ENCODE results near the gene DENND1C. TPM values are rescaled to one million over a fixed set of nuclear protein-coding genes. Genes with fewer than 3 reads are reported as not detected.
A peak's percentile ranks its signal among the peaks of the same experiment; 100 is the strongest.

Gene DENND1C
- total RNA-seq, 4 donors from 2014 or later = 0.27 to 1.2 (median 0.29) TPM; not detected in 1

DNA sequence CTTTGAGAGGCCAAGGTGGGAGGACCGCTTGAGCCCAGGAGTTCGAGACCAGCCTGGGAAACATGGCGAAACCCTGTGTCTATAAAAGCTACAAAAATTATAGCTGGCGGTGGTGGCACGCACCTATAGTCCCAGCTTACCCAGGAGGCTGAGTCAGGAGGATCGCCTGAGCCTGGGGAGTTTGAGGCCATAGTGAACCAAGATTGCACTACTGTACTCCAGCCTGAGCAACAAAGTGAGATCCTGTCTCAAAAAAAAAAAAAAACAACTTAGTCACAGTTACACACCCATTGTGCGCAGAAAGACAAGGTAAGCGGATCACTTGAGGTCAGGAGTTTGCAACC is 728 bp upstream of the DENND1C start:
- Histone ChIP-seq H3K36me3 (no peaks in the 10 kb centered on the region), H3K27ac (no peak overlapping the region), H3K4me3 (no peak overlapping the region), H3K27me3 (peaks cover under 1 to 14% (median 14%) of the 10 kb centered on the region in 3 donors), H3K9me3 (no peaks in the 10 kb centered on the region), H3K4me1 (no peaks in the 10 kb centered on the region)
- DNase-seq = no peak
- intact Hi-C loops (cut with DNase I; ENCODE audit: low total_unique reads) (no loop called here), in situ Hi-C loops (cut with MboI; ENCODE audit: low sequenced_read_pairs in 4 of 4) (no loop called here)
- no peak for TF ChIP-seq POLR2A (IDR thresholded peaks at IDR 0.05)
- TF ChIP-seq, protein P1, sequence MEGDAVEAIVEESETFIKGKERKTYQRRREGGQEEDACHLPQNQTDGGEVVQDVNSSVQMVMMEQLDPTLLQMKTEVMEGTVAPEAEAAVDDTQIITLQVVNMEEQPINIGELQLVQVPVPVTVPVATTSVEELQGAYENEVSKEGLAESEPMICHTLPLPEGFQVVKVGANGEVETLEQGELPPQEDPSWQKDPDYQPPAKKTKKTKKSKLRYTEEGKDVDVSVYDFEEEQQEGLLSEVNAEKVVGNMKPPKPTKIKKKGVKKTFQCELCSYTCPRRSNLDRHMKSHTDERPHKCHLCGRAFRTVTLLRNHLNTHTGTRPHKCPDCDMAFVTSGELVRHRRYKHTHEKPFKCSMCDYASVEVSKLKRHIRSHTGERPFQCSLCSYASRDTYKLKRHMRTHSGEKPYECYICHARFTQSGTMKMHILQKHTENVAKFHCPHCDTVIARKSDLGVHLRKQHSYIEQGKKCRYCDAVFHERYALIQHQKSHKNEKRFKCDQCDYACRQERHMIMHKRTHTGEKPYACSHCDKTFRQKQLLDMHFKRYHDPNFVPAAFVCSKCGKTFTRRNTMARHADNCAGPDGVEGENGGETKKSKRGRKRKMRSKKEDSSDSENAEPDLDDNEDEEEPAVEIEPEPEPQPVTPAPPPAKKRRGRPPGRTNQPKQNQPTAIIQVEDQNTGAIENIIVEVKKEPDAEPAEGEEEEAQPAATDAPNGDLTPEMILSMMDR (IDR thresholded peaks at IDR 0.05 in 4 of 5, conservative IDR thresholded peaks at IDR 0.05 in 1 of 5) = no peak
- ATAC-seq = no peak

GRCh38 chr19:6480848-6481415 is 655 bp downstream of the DENND1C start:
- no peak for ATAC-seq
- TF ChIP-seq POLR2A (IDR thresholded peaks at IDR 0.05) = no peak
- TF ChIP-seq, protein P1 (IDR thresholded peaks at IDR 0.05 in 4 of 5, conservative IDR thresholded peaks at IDR 0.05 in 1 of 5) = no peak
- Histone ChIP-seq H3K4me1 (no peaks in the 10 kb centered on the region), H3K4me3 (peak overlapping the region in 2 of 4 donors; percentile 13 to 28), H3K36me3 (no peaks in the 10 kb centered on the region), H3K27ac (no peak overlapping the region), H3K9me3 (no peaks in the 10 kb centered on the region), H3K27me3 (peaks cover 14 to 28% (median 28%) of the 10 kb centered on the region in 3 donors)
- in situ Hi-C loops (cut with MboI; ENCODE audit: low sequenced_read_pairs in 4 of 4) (no loop called here), intact Hi-C loops (cut with DNase I; ENCODE audit: low total_unique reads) (no loop called here)
- DNase-seq = no peak

- Histone ChIP-seq H3K4me1 (no peaks in the 10 kb centered on the region), H3K27ac (no peak overlapping the region), H3K27me3 (peaks cover 22 to 38% (median 38%) of the 10 kb centered on the region in 3 donors), H3K4me3 (no peak overlapping the region), H3K36me3 (no peaks in the 10 kb centered on the region), H3K9me3 (no peaks in the 10 kb centered on the region)
- in situ Hi-C loops (cut with MboI; ENCODE audit: low sequenced_read_pairs in 4 of 4) = no loop called here
- TF ChIP-seq, protein P1 (IDR thresholded peaks at IDR 0.05 in 4 of 5, conservative IDR thresholded peaks at IDR 0.05 in 1 of 5) = no peak
- no peak for TF ChIP-seq POLR2A (IDR thresholded peaks at IDR 0.05)
- ATAC-seq (no peak), DNase-seq (no peak)
- intact Hi-C loops (cut with DNase I; ENCODE audit: low total_unique reads) = no loop called here
Observed at GRCh38 chr19:6479836-6480398, 1.7 kb downstream of the DENND1C start.

DNA sequence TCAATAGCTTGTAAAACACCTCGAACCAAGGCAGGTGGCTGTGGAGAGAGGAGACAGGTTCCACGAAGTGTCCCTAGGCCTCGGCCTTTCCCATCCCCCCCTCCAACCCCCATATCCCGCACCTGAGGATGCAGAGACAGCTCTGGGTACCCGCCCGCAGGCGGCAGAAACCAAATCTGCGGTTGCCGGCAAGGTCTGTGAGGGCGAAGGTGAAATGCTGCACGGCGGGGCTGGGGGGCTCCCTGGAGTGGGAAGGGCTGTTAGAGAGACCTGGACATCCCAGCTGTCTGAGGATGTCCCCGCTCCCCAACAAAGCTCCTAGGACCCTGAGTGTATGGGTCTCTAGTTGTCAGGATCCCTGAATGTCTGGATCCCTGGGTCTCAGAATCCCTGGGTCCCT is 2.8 kb downstream of the DENND1C start:
- H3K36me3 ChIP-seq = no peaks in the 10 kb centered on the region
- DNase-seq (no peak), ATAC-seq (no peak)
- TF ChIP-seq POLR2A (IDR thresholded peaks at IDR 0.05) = no peak
- TF ChIP-seq, protein P1 (IDR thresholded peaks at IDR 0.05 in 4 of 5, conservative IDR thresholded peaks at IDR 0.05 in 1 of 5) = no peak
- intact Hi-C loops (cut with DNase I; ENCODE audit: low total_unique reads) = no loop called here
- no peak overlapping the region for H3K4me3 ChIP-seq
- no peak overlapping the region for H3K27ac ChIP-seq
- H3K27me3 ChIP-seq = peaks cover 29 to 46% (median 44%) of the 10 kb centered on the region in 3 donors
- in situ Hi-C loops (cut with MboI; ENCODE audit: low sequenced_read_pairs in 4 of 4) = no loop called here
- no peaks in the 10 kb centered on the region for H3K4me1 ChIP-seq
- H3K9me3 ChIP-seq = no peaks in the 10 kb centered on the region

All from gastrocnemius medialis (tissue), 4 donors.